ENCODE data around the gene SHLD1.

DNA sequence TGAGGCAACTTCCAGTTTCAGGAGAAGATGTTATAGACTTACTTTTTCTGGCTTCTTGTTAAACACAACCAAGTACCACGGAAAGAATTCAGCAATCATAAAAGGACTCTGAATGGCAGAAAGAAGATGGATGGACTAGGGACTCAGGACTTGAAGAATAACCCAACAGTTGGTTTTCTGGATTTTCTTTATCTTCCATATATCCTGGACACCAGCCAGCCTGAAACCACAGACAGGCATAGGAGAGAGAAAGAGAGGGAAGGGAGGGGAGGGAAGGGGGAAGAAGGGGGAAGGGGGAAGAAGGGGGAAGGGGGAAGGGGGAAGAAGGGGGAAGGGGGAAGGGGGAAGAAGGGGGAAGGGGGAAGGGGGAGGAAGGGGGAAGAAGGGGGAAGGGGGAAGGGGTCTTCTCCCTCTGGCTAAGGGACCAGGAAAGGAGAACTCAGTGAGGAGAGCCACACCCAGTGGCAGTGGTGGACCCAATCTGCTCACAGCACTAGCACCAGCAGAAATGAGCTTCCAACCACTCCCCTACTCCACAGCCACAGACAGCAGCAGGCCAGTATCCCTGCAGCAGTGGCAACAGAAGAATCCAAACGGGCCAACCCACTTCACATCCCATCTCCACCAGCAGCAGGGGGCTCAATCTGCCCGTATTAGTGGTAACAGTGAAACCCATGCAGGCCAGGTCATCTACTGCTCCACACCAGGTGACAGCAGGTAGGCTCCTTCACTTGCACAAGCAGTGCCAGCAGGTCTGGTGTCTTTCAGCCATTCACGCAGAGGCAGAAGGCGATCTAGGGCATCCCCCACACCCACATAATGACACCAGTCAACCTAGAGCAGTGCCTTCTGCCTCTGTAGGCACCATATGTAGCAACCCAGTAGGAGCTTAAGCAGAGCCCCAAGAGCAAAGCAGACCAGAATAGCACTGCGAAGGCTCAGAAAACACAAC lies 121.5 kb downstream of the SHLD1 start:
- TF ChIP-seq, protein P1, sequence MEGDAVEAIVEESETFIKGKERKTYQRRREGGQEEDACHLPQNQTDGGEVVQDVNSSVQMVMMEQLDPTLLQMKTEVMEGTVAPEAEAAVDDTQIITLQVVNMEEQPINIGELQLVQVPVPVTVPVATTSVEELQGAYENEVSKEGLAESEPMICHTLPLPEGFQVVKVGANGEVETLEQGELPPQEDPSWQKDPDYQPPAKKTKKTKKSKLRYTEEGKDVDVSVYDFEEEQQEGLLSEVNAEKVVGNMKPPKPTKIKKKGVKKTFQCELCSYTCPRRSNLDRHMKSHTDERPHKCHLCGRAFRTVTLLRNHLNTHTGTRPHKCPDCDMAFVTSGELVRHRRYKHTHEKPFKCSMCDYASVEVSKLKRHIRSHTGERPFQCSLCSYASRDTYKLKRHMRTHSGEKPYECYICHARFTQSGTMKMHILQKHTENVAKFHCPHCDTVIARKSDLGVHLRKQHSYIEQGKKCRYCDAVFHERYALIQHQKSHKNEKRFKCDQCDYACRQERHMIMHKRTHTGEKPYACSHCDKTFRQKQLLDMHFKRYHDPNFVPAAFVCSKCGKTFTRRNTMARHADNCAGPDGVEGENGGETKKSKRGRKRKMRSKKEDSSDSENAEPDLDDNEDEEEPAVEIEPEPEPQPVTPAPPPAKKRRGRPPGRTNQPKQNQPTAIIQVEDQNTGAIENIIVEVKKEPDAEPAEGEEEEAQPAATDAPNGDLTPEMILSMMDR (IDR thresholded peaks at IDR 0.05; ENCODE audit: poor library complexity, severe bottlenecking) = no peak
- TF ChIP-seq EP300 (conservative IDR thresholded peaks at IDR 0.05; ENCODE audit: poor library complexity, severe bottlenecking) (no peak), POLR2AphosphoS5 (IDR thresholded peaks at IDR 0.05) (no peak), EZH2 (IDR thresholded peaks at IDR 0.05; ENCODE audit: borderline replicate concordance, insufficient read depth, low read length, poor library complexity, severe bottlenecking) (no peak), TAF1 (IDR thresholded peaks at IDR 0.05; ENCODE audit: low read depth) (no peak), SMC3 (conservative IDR thresholded peaks at IDR 0.05; ENCODE audit: poor library complexity) (no peak), REST (IDR thresholded peaks at IDR 0.05; ENCODE audit: borderline replicate concordance) (no peak), RAD21 (conservative IDR thresholded peaks at IDR 0.05) (no peak)
